B cell (primary cell): Measurements from ENCODE around the gene HEXIM1.

Source experiments
- EZH2 ChIP-seq: IDR thresholded peaks from 2 replicates; pipeline ENCODE4 v1.6.1; 2012; ENCODE audit warnings: borderline replicate concordance, low read depth, mild to moderate bottlenecking, moderate library complexity, low read length; ENCODE audit not compliant: insufficient read depth, poor library complexity, severe bottlenecking
- TF ChIP-seq, protein P1 (sequence below): fragments of 200-600 bp; IDR thresholded peaks from one replicate; pipeline ENCODE4 v1.8.0; 2022; ENCODE audit warnings: antibody characterized with exemption, mild to moderate bottlenecking

DNA sequence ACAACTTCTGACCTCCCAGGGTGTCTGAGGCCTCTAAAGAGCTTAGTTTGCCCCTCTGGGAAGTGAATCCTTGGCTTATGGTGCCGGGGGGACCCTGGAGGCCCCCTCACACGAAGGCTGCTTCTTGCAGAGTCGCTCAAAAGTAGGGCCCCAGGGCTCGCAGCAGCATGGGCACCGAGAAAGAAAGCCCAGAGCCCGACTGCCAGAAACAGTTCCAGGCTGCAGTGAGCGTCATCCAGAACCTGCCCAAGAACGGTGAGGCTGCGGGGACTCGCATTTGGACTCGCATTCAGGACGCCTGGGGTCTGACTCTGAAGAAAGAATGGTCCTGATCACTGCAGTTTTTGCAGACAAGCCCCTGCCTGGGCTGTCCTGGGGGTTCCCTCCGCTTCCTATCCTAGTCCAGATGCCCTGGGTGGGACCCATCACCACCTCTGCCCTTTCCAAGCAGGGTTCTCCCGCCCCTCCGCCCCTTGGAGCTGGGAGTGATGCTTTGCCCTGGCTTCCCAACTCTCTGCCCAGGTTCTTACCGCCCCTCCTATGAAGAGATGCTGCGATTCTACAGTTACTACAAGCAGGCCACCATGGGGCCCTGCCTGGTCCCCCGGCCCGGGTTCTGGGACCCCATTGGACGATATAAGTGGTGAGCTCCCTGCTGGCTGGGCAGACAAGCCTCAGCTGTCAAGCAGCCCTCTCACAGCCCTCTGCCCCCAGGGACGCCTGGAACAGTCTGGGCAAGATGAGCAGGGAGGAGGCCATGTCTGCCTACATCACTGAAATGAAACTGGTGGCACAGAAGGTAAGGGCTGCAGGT, 12.1 kb upstream of the HEXIM1 start:
- TF ChIP-seq, protein P1, sequence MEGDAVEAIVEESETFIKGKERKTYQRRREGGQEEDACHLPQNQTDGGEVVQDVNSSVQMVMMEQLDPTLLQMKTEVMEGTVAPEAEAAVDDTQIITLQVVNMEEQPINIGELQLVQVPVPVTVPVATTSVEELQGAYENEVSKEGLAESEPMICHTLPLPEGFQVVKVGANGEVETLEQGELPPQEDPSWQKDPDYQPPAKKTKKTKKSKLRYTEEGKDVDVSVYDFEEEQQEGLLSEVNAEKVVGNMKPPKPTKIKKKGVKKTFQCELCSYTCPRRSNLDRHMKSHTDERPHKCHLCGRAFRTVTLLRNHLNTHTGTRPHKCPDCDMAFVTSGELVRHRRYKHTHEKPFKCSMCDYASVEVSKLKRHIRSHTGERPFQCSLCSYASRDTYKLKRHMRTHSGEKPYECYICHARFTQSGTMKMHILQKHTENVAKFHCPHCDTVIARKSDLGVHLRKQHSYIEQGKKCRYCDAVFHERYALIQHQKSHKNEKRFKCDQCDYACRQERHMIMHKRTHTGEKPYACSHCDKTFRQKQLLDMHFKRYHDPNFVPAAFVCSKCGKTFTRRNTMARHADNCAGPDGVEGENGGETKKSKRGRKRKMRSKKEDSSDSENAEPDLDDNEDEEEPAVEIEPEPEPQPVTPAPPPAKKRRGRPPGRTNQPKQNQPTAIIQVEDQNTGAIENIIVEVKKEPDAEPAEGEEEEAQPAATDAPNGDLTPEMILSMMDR = no peak
- TF ChIP-seq EZH2 = no peak
